Suppressor macrophage (primary cell): ENCODE results near the gene POFUT1.

Experiments
- DNase-seq, 4 experiments: peaks; one replicate each; pipeline ENCODE4 v3.0.0-alpha.2; 2020 to 2022

Gene POFUT1

GRCh38 chr20:32282461-32282860, 74.8 kb downstream of the POFUT1 start:
- DNase-seq, result no peak

- DNase-seq, result no peak
Observed at GRCh38 chr20:32285082-32285620, 77.5 kb downstream of the POFUT1 start.

GRCh38 chr20:32285621-32286371, 78.1 kb downstream of the POFUT1 start:
- peak in 2 of 4 experiments; percentile 7 to 12 for DNase-seq

GRCh38 chr20:32287231-32287638, 79.6 kb downstream of the POFUT1 start:
- no peak for DNase-seq
